NOMO-1 treated with dmso at 0.1 percent for 144 hours (cell line): ENCODE data around the gene P2RX1.
"Not testable (repeated sequence)": the region's sequence is repeated elsewhere in the genome, so short reads cannot be mapped to it uniquely, and the experiment has no call there.

Source experiments
- DNase-seq: peaks from one replicate; lab custom pipeline; 2025; ENCODE audit not compliant: unreplicated experiment; lab: John Stamatoyannopoulos, UW

Gene P2RX1

DNA sequence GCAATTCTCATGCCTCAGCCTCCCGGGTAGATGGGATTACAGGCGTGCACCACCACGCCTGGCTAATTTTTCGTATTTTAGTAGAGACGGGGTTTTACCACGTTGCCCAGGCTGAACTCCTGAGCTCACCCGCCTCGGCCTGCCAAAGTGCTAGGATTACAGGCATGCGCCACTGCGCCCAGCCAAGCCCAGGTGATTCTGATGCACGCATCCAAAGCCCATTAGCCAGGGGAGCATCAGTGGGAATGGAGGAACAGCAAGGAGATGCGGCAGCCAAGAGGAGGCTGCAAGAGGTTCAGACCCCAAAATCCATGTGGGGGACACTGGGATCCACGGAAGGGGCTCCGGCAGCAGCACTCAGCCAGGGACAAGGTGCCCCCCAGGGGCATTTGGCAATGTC lies 35.9 kb upstream of the P2RX1 start:
- no peak for DNase-seq

DNA sequence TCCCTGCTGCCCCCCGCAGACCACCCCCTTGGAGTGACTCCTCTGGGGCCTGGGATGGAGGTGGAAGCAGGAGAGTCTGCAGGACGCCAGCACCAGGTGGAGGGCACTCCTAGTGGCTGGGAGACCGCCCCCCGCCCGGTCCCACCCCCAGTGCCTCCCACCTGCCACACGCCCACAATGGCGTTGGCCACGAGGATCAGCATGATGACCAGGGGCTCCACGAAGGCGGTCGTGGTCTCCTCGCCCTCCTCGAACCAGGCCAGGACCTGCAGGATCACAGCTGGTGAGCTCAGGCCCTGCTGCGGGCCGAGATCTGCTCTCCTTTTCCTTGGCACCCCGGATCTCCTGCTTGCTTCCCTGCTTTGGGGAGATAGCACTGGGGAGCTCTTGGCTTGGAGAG lies 35.2 kb upstream of the P2RX1 start:
- DNase-seq: no peak

DNA sequence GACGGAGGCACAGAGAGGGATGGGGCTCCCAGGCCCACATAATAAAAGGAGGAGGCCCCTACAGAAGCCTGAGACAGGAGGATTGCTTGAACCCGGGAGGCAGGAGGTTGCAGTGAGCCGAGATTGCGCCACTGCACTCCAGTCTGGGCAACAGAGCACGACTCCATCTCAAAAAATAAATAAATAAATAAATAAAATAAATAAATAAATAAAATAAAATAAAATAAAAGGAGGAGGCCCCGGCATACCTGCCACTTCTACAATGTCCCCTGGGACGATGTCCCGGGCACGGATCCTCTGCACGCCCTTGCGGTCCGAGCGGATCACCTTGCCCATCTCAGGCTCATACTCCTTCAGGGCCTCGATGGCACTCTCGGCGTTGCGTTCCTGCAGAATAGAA lies 34.7 kb upstream of the P2RX1 start:
- no peak for DNase-seq

DNA sequence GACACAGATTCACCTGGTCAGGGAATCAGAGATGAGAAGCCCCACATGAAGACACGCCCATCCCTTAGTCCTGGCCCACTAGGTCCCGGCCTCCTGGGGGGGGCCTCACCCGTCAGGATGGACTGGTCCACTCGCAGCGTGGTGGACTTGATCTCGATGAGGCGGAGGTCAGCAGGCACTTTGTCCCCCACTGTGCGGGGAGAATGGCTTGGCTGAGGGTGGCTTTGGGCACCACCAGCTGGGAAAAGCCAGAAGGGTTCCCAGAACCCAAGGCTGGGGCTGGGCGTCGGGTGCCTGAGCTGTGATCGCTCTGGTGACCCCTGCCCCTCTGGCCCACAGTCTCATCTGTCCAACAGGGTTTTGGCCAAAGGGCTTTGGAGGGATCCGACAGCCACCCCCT lies 34.3 kb upstream of the P2RX1 start:
- no peak for DNase-seq

DNA sequence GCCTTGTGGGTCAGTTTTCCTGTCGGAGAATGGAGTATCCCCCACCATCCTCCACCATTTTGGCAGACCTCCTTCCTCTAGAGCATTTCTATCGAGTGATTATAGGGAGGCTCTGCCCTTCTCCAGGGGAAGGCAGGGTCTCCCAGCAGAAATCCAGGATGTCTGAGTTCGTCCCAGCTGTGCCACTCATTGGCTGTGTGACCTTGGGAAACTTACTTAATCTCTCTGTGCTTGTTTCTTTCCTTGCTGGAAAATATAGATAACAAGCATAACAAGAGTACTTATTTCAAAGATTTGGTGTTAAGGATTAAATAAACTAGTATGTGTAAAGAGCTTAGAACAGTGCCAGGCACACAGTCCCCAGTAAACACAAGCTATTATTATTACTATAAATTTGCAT lies 33.2 kb upstream of the P2RX1 start:
- no peak for DNase-seq

DNA sequence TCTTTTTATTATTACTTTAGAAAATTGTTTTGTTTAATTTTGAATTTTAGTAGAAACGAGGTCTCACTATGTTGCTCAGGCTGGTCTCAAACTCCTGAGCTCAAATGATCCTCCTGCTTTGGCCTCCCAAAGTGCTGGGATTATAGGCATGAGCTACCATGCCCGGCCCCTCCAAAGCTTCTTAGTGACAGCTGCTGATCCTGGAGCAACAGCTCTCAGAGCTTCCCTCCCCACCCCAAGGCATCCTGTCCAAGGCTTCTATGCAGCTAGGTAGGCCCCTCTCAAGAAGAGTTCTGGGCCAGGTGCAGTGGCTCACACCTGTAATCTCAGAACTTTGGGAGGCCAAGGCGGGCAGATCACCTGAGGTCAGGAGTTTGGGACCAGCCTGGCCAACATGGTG lies 32.3 kb upstream of the P2RX1 start:
- DNase-seq: not testable (repeated sequence)

DNA sequence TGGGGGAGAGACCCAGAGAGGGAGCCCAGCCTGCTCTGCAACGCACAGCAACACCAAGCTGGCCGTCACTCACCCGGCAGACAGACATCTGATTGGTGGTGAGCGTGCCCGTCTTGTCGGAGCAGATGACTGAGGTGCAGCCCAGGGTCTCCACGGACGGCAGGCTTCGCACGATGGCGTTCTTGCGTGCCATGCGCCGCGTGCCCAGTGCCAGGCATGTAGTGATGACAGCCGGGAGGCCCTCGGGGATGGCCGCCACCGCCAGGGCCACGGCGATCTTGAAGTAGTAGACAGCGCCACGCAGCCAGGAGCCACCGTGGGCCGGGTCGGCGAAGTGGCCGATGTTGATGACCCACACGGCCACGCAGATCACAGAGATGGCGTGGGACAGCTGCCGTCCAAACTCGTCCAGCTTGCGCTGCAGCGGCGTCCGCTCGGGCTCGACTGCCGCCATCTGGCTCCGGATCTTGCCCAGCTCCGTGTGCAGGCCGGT lies 31.1 kb upstream of the P2RX1 start:
- no peak for DNase-seq

- DNase-seq: no peak
Measured at GRCh38 chr17:3946711-3947235, 30.5 kb upstream of the P2RX1 start.

- no peak for DNase-seq
Measured at GRCh38 chr17:3944485-3945388, 28.5 kb upstream of the P2RX1 start.

GRCh38 chr17:3943240-3943891 lies 27.1 kb upstream of the P2RX1 start:
- no peak for DNase-seq

DNA sequence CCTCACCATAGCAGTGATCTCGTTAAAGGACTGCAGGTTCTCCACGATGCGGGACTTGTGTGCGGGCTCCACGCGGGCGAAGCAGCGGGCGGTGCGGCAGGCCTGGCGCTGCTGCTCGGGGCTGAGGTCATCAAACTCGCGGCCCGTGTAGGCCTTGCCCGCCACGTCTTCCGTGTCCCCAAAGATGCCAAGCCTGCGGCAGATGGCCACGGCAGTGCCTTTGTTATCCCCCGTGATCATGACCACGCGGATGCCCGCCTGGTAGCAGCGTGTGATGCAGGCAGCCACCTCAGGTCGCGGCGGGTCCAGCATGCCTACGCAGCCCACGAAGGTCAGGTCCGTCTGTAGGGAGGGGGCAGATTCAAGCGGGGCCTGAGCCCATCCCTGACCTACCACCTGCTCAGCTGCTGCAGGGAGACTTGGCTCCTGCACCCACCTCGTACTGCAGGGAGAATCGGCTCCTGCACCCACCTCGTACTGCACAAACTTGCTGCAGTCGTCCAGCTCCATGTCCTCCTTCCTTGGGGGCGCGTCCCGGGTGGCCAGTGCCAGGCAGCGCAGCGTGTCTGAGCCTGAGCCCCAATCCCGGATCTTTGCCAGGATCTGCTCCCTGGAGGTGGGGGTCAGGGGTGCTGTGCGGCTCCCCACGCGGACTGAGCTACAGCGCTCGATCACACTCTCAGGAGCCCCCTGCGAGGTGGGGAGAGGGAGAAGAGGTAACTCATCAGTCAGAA lies 24.9 kb upstream of the P2RX1 start:
- no peak for DNase-seq

GRCh38 chr17:3937359-3937758 lies 21.1 kb upstream of the P2RX1 start:
- no peak for DNase-seq

DNA sequence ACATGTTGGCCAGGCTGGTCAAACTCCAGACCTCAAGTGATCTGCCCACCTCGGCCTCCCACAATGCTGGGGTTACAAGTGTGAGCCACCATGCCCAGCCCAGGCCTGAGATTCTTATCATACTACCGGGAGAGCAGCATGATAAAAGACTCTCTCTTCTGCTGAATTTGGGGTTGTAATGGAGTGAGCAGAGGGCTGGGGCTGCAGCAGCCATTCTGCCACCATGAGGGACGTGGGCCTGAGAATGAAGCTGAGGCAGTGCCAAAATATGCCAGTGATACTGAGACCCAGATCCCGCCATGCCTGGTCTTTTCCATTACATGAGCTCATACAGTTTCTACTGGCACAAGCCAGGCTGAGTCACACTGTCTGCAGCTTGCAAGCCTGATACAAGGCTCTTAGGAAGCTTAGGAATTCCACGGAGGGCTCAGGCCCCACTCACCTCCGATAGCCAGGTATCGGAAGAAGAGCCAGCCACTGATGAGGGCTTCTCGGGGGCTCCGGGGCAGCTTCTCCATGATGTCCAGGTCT lies 19.6 kb upstream of the P2RX1 start:
- DNase-seq: no peak

GRCh38 chr17:3935140-3935542 lies 18.9 kb upstream of the P2RX1 start:
- DNase-seq: no peak

DNA sequence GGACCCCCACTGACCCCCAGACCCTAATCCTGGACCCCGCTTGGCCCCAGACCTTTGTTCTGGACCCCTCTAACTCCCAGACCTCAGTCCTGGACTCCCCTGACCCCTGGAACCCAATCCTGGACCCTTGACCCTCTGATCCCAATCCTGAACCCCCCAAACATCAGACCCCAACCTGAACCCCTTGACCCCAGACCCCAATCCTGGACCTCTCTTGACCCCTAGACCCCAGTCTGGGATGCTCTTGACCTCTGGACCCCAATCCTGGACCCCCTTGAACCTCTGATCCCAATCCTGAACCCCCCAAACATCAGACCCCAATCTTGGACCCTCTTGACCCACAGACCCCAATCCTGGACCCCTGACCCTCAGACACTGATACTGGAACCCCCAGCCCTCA lies 13.5 kb upstream of the P2RX1 start:
- no peak for DNase-seq

DNA sequence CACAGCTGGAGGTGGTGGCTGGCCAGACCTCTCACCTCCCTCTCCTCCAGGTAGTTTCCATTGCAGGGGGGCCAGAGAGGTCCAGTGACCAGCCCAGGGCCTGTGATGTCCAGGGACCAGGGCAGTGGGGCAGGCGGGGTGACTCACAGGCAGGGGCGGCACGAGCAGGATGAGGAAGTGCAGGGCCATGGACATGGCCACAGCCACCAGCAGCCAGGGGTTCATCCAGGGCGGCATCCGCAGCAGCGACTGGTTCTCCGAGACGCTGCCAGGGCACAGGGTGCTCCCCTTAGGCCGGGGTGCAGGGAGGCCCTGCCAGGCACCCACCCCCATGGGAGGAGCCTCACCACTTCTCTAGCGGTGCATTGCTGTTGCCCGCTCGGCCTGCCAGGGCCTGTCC lies 12.9 kb upstream of the P2RX1 start:
- DNase-seq: no peak

DNA sequence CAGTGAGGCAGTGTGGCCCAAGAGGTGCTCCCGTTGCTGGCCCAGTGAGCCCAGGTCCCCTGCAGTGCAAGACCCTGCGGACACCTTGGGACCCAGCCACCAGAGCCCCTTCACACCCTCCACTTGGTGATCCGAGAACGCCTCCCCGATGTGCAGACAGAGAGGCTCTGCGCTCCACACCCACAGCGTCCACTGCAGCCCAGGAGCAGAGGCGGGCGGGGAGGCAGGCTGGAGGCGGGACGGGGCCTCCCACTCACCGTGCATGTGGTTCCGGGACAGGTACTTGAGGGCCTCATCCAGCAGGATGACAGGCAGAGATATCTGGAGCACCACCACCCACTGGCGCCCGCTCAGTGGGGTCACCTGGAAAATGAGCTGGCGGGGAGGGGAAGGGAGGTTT lies 12.1 kb upstream of the P2RX1 start:
- no peak for DNase-seq

DNA sequence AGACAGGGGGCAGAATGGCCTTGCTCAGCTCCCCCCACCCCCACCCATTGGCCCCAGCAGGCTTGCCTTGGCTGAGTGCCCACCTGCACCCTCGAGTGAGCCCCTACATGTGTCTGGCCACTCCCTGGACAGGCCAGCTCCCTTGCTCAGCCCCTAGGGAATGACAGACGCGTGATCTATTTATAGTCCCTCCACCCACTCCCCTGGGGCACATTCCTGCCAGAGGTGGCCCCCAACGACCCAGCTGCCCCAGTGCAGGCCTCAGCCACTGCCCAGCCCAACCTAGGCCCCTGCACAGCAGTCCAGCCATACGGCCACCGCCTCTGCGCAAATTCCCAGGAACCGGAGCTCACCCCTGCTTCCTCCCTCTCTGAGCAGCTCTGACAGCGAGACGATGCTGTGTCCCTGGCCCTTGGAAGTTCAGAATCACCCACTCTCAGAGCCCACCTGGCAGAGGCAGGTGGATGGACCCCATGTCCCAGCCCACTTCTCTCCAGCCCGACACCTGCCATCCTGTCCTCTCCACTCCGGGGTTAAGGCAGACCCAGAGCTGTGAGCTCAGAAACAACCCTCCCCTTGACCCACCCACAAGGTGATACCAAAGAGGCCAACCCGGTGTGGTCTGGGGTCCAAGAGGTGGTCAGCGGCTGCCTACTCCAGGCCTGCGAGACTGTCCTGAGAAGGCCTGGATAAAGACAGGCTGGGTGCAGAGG lies 11.5 kb upstream of the P2RX1 start:
- DNase-seq: no peak

GRCh38 chr17:3926860-3927627 lies 10.8 kb upstream of the P2RX1 start:
- DNase-seq: no peak
